ENCODE results near the gene FANCI.

DNA sequence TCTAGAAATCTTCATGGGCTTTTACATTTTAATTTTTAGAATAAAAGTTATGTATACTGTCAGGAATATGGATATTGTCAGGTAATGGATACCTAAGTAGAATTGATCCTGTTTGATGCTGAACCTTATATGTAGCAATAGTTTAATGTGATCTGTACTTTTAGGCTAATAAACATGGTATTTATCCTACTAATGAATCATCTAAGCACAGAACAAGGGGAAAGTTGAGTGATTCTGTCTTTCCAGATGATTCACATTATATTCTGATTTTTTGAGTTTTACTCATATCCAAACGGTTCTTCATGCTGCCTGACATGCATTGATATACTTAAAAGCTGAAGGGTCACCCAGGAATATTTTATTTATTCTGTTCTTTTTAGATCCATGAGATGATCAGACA lies 34.5 kb downstream of the FANCI start:
- TF ChIP-seq POLR2A (IDR thresholded peaks at IDR 0.05) (no peak), EP300 (IDR thresholded peaks at IDR 0.05) (no peak), POLR2AphosphoS5 (IDR thresholded peaks at IDR 0.05) (no peak)
- TF ChIP-seq, protein P1, sequence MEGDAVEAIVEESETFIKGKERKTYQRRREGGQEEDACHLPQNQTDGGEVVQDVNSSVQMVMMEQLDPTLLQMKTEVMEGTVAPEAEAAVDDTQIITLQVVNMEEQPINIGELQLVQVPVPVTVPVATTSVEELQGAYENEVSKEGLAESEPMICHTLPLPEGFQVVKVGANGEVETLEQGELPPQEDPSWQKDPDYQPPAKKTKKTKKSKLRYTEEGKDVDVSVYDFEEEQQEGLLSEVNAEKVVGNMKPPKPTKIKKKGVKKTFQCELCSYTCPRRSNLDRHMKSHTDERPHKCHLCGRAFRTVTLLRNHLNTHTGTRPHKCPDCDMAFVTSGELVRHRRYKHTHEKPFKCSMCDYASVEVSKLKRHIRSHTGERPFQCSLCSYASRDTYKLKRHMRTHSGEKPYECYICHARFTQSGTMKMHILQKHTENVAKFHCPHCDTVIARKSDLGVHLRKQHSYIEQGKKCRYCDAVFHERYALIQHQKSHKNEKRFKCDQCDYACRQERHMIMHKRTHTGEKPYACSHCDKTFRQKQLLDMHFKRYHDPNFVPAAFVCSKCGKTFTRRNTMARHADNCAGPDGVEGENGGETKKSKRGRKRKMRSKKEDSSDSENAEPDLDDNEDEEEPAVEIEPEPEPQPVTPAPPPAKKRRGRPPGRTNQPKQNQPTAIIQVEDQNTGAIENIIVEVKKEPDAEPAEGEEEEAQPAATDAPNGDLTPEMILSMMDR (IDR thresholded peaks at IDR 0.05) = no peak
